ENCODE data around the gene CFB. TPM values are rescaled to one million over a fixed set of nuclear protein-coding genes. Genes with fewer than 3 reads are reported as not detected.

Gene CFB
- total RNA-seq: 1,000 to 10,000 TPM; 1,939 to 4,112 (median 3,131) TPM
- long read RNA-seq, transcript CFB-271 (18 exons, 2,862 nt): major isoform, 1,168 of 1,258 reads
- long read RNA-seq, partial matches to known transcripts: 60 of 1,258 reads
- long read RNA-seq, other reads (novel, unspliced or antisense): 25 of 1,258 reads

DNA sequence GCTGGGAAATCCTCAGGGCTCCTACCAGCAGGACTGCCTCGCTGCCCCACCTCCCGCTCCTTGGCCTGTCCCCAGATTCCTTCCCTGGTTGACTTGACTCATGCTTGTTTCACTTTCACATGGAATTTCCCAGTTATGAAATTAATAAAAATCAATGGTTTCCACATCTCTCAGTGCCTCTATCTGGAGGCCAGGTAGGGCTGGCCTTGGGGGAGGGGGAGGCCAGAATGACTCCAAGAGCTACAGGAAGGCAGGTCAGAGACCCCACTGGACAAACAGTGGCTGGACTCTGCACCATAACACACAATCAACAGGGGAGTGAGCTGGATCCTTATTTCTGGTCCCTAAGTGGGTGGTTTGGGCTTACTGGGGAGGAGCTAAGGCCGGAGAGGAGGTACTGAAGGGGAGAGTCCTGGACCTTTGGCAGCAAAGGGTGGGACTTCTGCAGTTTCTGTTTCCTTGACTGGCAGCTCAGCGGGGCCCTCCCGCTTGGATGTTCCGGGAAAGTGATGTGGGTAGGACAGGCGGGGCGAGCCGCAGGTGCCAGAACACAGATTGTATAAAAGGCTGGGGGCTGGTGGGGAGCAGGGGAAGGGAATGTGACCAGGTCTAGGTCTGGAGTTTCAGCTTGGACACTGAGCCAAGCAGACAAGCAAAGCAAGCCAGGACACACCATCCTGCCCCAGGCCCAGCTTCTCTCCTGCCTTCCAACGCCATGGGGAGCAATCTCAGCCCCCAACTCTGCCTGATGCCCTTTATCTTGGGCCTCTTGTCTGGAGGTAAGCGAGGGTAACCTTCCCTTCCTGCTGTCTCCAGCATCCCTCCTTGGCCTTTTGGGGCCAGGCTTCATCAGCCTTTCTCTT lies at the start of gene CFB:
Gene CFB, plus strand, starts transcription at position 589 of the 863 bp plus-strand sequence. Its CDS starts 127 bp downstream, at position 716.
- H3K4me3 ChIP-seq: peak within 1 kb of the TSS; percentile 57 to 92 (median 78)
- peak within 1 kb of the TSS; percentile 89 to 96 (median 91) for H3K27ac ChIP-seq
- DNase-seq (peak; percentile 89 to 98 (median 96)), ATAC-seq (peak; percentile 76 to 96 (median 89))
- no peaks in the 10 kb centered on the region for H3K9me3 ChIP-seq
- intact Hi-C loops (cut with DNase I): no loop called here
- H3K4me1 ChIP-seq: peaks cover 0 to 37% (median 19%) of the 10 kb centered on the region in 4 donors
- peaks cover 0 to 58% (median 24%) of the 10 kb centered on the region in 4 donors for H3K36me3 ChIP-seq
- 10% methylated on average over 6 of the region's 11 CpGs for WGBS (ENCODE audit: insufficient coverage, low coverage, low lambda C conversion rate, missing lambda C conversion rate)
- no peaks in the 10 kb centered on the region for H3K27me3 ChIP-seq
- TF ChIP-seq, protein P1, sequence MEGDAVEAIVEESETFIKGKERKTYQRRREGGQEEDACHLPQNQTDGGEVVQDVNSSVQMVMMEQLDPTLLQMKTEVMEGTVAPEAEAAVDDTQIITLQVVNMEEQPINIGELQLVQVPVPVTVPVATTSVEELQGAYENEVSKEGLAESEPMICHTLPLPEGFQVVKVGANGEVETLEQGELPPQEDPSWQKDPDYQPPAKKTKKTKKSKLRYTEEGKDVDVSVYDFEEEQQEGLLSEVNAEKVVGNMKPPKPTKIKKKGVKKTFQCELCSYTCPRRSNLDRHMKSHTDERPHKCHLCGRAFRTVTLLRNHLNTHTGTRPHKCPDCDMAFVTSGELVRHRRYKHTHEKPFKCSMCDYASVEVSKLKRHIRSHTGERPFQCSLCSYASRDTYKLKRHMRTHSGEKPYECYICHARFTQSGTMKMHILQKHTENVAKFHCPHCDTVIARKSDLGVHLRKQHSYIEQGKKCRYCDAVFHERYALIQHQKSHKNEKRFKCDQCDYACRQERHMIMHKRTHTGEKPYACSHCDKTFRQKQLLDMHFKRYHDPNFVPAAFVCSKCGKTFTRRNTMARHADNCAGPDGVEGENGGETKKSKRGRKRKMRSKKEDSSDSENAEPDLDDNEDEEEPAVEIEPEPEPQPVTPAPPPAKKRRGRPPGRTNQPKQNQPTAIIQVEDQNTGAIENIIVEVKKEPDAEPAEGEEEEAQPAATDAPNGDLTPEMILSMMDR (IDR thresholded peaks at IDR 0.05): no peak
- peak; percentile 98 for TF ChIP-seq POLR2A (IDR thresholded peaks at IDR 0.05)

DNA sequence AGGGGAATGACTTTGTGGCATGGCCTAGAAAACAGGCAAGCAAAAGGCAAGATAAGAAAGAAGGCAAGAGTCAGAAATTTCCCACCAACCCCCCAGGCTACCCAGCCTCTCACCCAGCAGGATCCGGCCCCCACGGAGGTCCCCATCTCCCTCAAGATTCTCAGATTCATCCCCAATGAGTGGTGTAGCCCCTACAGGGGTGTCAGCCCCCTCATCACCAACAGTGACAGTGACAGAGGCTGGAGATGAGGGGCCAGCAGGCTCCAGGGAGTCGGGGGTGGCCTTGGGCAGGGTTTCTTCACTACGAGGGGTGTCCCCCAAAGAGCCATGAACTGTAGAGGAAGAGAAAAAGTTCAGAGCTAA lies 49.4 kb upstream of the CFB start:
- Histone ChIP-seq H3K27me3 (no peaks in the 10 kb centered on the region), H3K4me3 (peak overlapping the region in 1 of 3 donors; percentile 79), H3K4me1 (peaks cover 0 to 15% (median 0%) of the 10 kb centered on the region in 4 donors), H3K9me3 (no peaks in the 10 kb centered on the region), H3K36me3 (peaks cover 0 to 35% (median 1%) of the 10 kb centered on the region in 4 donors), H3K27ac (peak overlapping the region in 2 of 3 donors; percentile 51 to 78)
- no peak for TF ChIP-seq POLR2A (IDR thresholded peaks at IDR 0.05)
- TF ChIP-seq, protein P1 (IDR thresholded peaks at IDR 0.05): no peak
- intact Hi-C loops (cut with DNase I): no loop called here
- ATAC-seq (no peak), DNase-seq (no peak)
- WGBS (ENCODE audit: insufficient coverage, low coverage, low lambda C conversion rate, missing lambda C conversion rate): 50% methylated on average over 3 of the region's 4 CpGs

DNA sequence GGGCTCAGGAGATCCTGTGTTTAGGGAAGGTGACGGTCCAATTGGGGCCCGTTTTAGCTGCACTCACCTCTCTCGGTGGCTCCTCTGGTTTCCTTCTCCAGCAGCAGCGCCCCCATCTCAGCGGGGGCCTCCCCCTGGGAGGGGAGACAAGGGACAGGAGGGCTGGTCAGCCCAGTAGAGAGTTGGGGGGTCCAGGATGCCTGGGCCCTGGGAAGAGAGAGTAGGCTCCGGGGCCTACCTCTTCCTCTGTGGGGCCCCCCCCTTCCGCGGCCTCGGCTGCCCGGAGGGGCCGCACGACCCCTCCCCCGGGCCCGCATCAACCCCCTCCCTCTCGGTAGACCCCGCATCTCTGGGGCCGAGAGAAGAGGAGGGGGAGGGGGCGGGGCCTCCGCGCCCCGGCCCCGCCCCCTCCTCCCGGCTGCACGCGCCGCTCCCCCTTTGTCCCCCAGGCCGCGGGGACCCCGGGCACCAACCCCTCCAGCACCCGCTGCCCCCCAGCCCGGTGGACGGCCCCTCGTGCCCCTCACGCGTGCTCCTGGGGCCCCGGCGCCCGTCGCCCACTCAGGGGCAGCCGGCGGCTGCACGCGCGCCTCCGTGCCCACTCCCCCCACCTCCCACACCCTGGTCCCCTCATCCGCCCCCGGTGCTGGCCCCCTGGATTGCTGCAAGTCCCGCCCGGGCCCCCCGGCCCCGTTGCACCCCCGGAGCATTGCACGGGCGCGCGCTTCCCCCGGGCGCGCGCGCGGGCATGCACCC lies 48.9 kb upstream of the CFB start:
- DNase-seq: peak in 2 of 3 donors; percentile 44 to 68
- Histone ChIP-seq H3K4me1 (peaks cover 0 to 15% (median 0%) of the 10 kb centered on the region in 4 donors), H3K9me3 (no peaks in the 10 kb centered on the region), H3K4me3 (peak overlapping the region; percentile 75 to 97 (median 79)), H3K27ac (peak overlapping the region in 2 of 3 donors; percentile 51 to 78), H3K27me3 (no peaks in the 10 kb centered on the region), H3K36me3 (peaks cover 0 to 29% (median 1%) of the 10 kb centered on the region in 4 donors)
- WGBS (ENCODE audit: insufficient coverage, low coverage, low lambda C conversion rate, missing lambda C conversion rate): 9% methylated on average over 5 of the region's 62 CpGs
- intact Hi-C loops (cut with DNase I): no loop called here
- no peak for ATAC-seq
- TF ChIP-seq, protein P1 (IDR thresholded peaks at IDR 0.05): no peak
- no peak for TF ChIP-seq POLR2A (IDR thresholded peaks at IDR 0.05)

DNA sequence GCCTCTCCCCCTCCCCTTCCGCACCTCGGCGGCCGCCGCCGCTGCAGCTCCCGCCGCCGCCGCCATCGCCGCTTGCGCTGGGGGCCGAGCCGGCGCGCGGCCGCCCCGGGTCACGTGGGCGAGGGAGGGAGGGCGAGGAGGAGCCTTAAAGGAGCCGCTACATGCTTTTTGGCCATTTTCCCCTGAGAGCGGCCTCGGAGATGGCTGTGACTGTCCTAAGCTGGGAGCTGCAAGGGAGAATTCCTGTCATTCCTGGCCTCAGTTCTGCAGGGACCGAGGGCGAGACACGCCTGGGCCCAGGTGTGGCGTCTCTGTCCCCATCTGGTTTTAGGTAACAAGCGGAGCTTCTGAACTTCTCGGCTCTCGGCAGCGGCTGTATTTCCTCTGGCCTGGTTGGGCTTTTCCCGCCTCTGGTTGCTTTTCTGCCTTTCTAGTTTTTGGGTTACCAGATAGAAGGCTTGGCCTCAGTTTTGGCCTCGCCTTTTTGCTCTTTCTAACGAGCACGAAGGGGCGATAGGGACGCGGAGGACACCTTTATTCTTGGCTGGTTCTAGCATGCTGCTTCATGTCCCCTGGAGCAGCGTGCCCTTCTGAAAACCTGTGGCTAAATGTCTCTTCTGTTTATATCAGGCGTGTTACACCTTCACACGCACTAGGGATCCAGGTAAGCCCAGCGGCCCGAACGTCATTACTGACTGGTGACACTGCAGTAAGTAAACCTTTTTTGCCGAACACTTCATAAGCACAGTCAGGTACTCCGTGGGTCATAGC lies 48.1 kb upstream of the CFB start, which contains the start of gene EHMT2:
Gene EHMT2, minus strand, starts transcription at position 87 of the 771 bp plus-strand sequence. Its CDS starts 21 bp downstream, at position 66.
- Histone ChIP-seq H3K27ac (peak within 1 kb of the TSS; percentile 72 to 78 (median 76)), H3K9me3 (no peaks in the 10 kb centered on the region), H3K4me1 (peaks cover 0 to 16% (median 0%) of the 10 kb centered on the region in 4 donors), H3K4me3 (peak within 1 kb of the TSS; percentile 75 to 97 (median 79)), H3K36me3 (peaks cover 0 to 22% (median 1%) of the 10 kb centered on the region in 4 donors), H3K27me3 (no peaks in the 10 kb centered on the region)
- TF ChIP-seq POLR2A (IDR thresholded peaks at IDR 0.05): peak; percentile 34
- TF ChIP-seq, protein P1 (IDR thresholded peaks at IDR 0.05): peak in 1 of 4 donors; percentile 34
- intact Hi-C loops (cut with DNase I): no loop called here
- WGBS (ENCODE audit: insufficient coverage, low coverage, low lambda C conversion rate, missing lambda C conversion rate): 0% methylated on average over 24 of the region's 49 CpGs
- ATAC-seq: peak; percentile 64 to 67 (median 66)
- peak; percentile 88 to 90 (median 89) for DNase-seq
